Gastrocnemius medialis (tissue), 4 donors: Measurements from ENCODE around the gene VAPB. TPM values are rescaled to one million over a fixed set of nuclear protein-coding genes. Genes with fewer than 3 reads are reported as not detected.

ENCODE experiments used
- ATAC-seq, 2 donors: fragments of 150-250 bp; one replicate each; pipeline ENCODE4 v1.9.1; 2016
- DNase-seq, 2 donors: peaks; one replicate each; pipeline ENCODE4 v3.0.0-alpha.2; 2019
- H3K27ac ChIP-seq, 4 donors: fragments of 200-600 bp; sonication (generic); 1 replicate in 1 of 4; 2 replicates in 3 of 4; pipeline ENCODE4 v1.5.1; 2016 to 2018; ENCODE audit warnings: mild to moderate bottlenecking in 2 of 4, moderate library complexity in 1 of 4
- H3K27me3 ChIP-seq, 3 donors: fragments of 200-600 bp; sonication (generic) in 2 of 3; 1 replicate in 1 of 3; 2 replicates in 2 of 3; pipeline versions ENCODE4 v1.5.1 to v1.6.0; 2016 to 2019; ENCODE audit warnings: mild to moderate bottlenecking in 1 of 3, moderate library complexity in 1 of 3
- H3K36me3 ChIP-seq, 2 donors: fragments of 200-600 bp; sonication (generic) in 1 of 2; one replicate each; pipeline ENCODE4 v1.5.1; 2017 to 2018
- H3K4me1 ChIP-seq, 2 donors: fragments of 200-600 bp; sonication (generic) in 1 of 2; one replicate each; pipeline ENCODE4 v1.5.1; 2016 to 2017; ENCODE audit warnings: mild to moderate bottlenecking in 2 of 2
- H3K4me3 ChIP-seq, 4 donors: fragments of 200-600 bp; sonication (generic) in 3 of 4; 1 replicate in 1 of 4; 2 replicates in 3 of 4; pipeline ENCODE4 v1.5.1; 2016 to 2019; ENCODE audit warnings: mild to moderate bottlenecking in 2 of 4
- H3K9me3 ChIP-seq, 3 donors: fragments of 200-600 bp; sonication (generic) in 2 of 3; 1 replicate in 1 of 3; 2 replicates in 2 of 3; pipeline ENCODE4 v1.5.1; 2016 to 2019
- POLR2A ChIP-seq, 2 donors: fragments of 450-650 bp; IDR thresholded peaks; one replicate each; pipeline ENCODE4 v1.6.1; 2017; ENCODE audit warnings: antibody characterized with exemption in 2 of 2, mild to moderate bottlenecking in 2 of 2, moderate library complexity in 2 of 2
- in situ Hi-C, 4 donors: fragments of 200-750 bp; cut with MboI; loops; one replicate each; pipeline versions ENCODE4 v1.15.0 to v1.8.0; 2017; ENCODE audit warnings: low sequenced_read_pairs in 4 of 4
- intact Hi-C: fragments of 100-400 bp; cut with DNase I; formaldehyde crosslinking; loops from one replicate; pipeline ENCODE4 v1.15.1; 2023; ENCODE audit warnings: low total_unique reads
- total RNA-seq, 4 donors: library from RNA; depleted of rRNA; stranded (reverse); fragments of >200 nt; gene quantifications; one replicate each; pipeline versions ENCODE4 v1.1.0 to v1.2.3, GENCODE V29; 2016
- TF ChIP-seq, protein P1 (sequence below), 5 experiments: fragments of 450-650 bp in 3 of 5; fragments of 200-600 bp in 2 of 5; sonication (generic) in 2 of 5; IDR thresholded peaks in 4 of 5; conservative IDR thresholded peaks in 1 of 5; 1 replicate in 4 of 5; 2 replicates in 1 of 5; pipeline ENCODE4 v1.5.1; 2016 to 2019; ENCODE audit warnings: antibody characterized with exemption in 5 of 5, mild to moderate bottlenecking in 3 of 5, moderate library complexity in 3 of 5

Gene VAPB
- total RNA-seq, 4 donors from 2014 or later, result 30.4 to 37.7 (median 32.8) TPM

DNA sequence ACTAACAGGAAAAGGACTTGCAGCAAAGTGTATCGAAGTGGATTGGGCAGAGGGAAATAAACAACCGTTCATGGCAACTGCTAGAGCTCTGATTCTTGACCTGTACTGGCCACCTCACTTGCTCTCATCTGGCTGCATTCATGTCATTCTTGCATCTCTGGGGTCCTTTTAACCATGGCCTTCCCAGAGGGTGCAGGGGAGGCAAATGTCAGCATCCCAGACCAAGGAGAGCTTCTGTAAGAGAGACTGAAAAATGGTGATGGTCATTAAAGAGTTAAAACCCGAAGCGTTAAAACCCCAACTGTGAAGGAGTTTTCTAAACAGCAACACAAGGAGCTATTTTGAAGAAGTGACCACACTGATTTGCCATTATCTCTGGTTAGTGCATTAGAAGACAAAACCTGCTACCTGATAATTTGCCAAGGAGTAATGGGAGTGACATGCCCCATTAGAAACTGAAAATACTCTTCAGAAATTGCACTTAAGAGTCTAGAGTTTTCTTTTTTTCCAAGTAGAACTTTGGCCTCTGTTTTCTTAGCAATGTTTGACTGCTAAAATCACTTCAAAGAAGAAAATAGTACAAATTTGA lies 63.7 kb downstream of the VAPB start:
- intact Hi-C loops, result no loop called here
- H3K4me1 ChIP-seq, result no peaks in the 10 kb centered on the region
- H3K27me3 ChIP-seq, result no peaks in the 10 kb centered on the region
- TF ChIP-seq, protein P1, sequence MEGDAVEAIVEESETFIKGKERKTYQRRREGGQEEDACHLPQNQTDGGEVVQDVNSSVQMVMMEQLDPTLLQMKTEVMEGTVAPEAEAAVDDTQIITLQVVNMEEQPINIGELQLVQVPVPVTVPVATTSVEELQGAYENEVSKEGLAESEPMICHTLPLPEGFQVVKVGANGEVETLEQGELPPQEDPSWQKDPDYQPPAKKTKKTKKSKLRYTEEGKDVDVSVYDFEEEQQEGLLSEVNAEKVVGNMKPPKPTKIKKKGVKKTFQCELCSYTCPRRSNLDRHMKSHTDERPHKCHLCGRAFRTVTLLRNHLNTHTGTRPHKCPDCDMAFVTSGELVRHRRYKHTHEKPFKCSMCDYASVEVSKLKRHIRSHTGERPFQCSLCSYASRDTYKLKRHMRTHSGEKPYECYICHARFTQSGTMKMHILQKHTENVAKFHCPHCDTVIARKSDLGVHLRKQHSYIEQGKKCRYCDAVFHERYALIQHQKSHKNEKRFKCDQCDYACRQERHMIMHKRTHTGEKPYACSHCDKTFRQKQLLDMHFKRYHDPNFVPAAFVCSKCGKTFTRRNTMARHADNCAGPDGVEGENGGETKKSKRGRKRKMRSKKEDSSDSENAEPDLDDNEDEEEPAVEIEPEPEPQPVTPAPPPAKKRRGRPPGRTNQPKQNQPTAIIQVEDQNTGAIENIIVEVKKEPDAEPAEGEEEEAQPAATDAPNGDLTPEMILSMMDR (IDR thresholded peaks at IDR 0.05 in 4 of 5, conservative IDR thresholded peaks at IDR 0.05 in 1 of 5), result no peak
- TF ChIP-seq POLR2A (IDR thresholded peaks at IDR 0.05), result no peak
- H3K27ac ChIP-seq, result no peak overlapping the region
- DNase-seq (no peak), ATAC-seq (no peak)
- in situ Hi-C loops, result no loop called here
- no peak overlapping the region for H3K4me3 ChIP-seq
- no peaks in the 10 kb centered on the region for H3K9me3 ChIP-seq
- peaks cover 0 to 6% of the 10 kb centered on the region in 2 donors for H3K36me3 ChIP-seq

DNA sequence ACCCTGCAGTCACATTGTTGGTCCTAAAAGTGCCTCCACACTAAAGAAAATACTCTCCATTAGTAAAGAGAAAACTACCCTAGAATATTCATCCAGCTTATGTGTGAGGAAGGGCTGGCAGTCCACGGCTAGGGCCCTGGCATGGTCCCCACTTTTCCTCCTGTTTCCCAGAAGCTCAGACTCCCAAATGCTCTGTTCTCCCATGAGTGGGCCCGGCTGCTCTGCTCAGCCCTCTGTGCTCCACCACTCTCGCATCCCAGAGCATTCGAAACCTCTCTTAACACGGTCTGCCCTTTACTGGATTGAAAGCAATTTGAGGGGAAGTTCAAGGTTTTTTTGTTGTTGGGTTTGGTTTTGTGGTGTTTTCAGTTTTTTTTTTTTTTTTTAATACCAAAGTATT lies 64.4 kb downstream of the VAPB start:
- intact Hi-C loops, result no loop called here
- Histone ChIP-seq H3K4me1 (no peaks in the 10 kb centered on the region), H3K9me3 (no peaks in the 10 kb centered on the region), H3K27ac (no peak overlapping the region), H3K36me3 (peaks cover 0 to 6% of the 10 kb centered on the region in 2 donors), H3K4me3 (no peak overlapping the region), H3K27me3 (no peaks in the 10 kb centered on the region)
- in situ Hi-C loops, result no loop called here
- no peak for TF ChIP-seq POLR2A (IDR thresholded peaks at IDR 0.05)
- TF ChIP-seq, protein P1 (IDR thresholded peaks at IDR 0.05 in 4 of 5, conservative IDR thresholded peaks at IDR 0.05 in 1 of 5), result no peak
- no peak for ATAC-seq
- no peak for DNase-seq

DNA sequence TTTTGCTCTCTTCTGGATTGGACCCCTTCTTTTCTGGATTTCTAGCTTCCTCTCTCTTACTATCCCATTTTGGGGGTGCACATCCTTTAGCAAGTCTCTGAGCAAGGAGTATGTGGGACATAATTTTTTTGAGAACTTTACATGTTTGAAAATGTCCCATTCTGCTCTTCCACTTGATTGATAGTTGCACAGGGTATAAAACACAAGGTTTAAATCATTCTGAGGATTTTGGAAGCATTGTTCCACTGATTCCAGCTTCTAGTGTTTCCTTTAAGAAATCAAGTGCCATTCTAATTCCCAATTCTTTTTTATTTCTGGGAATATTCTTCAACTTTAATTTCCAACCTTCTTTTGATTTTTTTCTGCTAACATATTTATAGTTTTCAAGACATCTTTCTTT lies 65.4 kb downstream of the VAPB start:
- no peaks in the 10 kb centered on the region for H3K9me3 ChIP-seq
- intact Hi-C loops (no loop called here), in situ Hi-C loops (no loop called here)
- no peak overlapping the region for H3K27ac ChIP-seq
- H3K36me3 ChIP-seq, result peaks cover 0 to 6% of the 10 kb centered on the region in 2 donors
- H3K4me3 ChIP-seq, result no peak overlapping the region
- TF ChIP-seq, protein P1 (IDR thresholded peaks at IDR 0.05 in 4 of 5, conservative IDR thresholded peaks at IDR 0.05 in 1 of 5), result no peak
- no peak for TF ChIP-seq POLR2A (IDR thresholded peaks at IDR 0.05)
- no peaks in the 10 kb centered on the region for H3K4me1 ChIP-seq
- ATAC-seq (no peak), DNase-seq (no peak)
- H3K27me3 ChIP-seq, result no peaks in the 10 kb centered on the region

DNA sequence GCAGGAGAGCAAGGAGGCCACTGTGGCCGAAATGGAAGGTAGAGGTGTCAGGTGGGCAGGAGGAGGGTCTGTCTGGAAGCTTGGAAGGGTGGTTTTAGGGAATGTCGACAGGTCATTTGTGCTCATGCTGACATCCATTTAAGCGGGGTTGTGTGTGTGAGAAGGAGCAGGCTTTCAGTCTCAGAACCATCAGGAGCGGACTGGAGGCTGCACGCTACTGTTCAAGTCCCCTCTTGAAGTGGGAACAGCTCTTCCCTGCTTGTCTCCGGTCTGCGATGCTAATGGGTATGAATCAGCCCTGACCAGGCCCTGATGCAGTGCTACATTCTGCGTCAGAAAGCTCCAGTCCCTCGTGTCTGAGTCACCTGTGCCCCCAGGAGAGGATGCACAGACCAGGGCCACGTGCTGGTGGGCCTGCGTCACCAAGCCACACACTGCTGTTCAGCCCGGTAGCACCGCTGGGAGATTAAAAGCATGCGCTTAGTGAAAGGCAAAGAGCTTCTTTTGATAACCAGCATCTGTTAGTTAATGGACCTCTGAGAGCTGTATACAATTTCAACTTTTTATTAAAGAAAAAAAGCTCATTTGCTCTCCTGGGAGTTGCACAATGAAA lies 68.2 kb downstream of the VAPB start:
- Histone ChIP-seq H3K4me1 (no peaks in the 10 kb centered on the region), H3K36me3 (peaks cover 0 to under 1% of the 10 kb centered on the region in 2 donors), H3K27me3 (no peaks in the 10 kb centered on the region), H3K4me3 (no peak overlapping the region), H3K27ac (no peak overlapping the region), H3K9me3 (no peaks in the 10 kb centered on the region)
- no peak for ATAC-seq
- in situ Hi-C loops, result no loop called here
- TF ChIP-seq POLR2A (IDR thresholded peaks at IDR 0.05), result no peak
- TF ChIP-seq, protein P1 (IDR thresholded peaks at IDR 0.05 in 4 of 5, conservative IDR thresholded peaks at IDR 0.05 in 1 of 5), result no peak
- no peak for DNase-seq
- intact Hi-C loops, result no loop called here
